SK-N-SH (cell line): ENCODE data around the gene OPTC.

Experiments used
- ELF1 ChIP-seq: IDR thresholded peaks from 2 replicates; pipeline ENCODE4 v1.4.0; 2012
- FOXM1 ChIP-seq: IDR thresholded peaks from 2 replicates; pipeline ENCODE4 v1.4.0; 2012; ENCODE audit warnings: low read depth, mild to moderate bottlenecking
- GABPA ChIP-seq: IDR thresholded peaks from 2 replicates; pipeline ENCODE4 v1.4.0; 2012; ENCODE audit warnings: low read depth, mild to moderate bottlenecking
- GATA2 ChIP-seq: sonication (generic); formaldehyde crosslinking; IDR thresholded peaks from 2 replicates; pipeline ENCODE4 v1.5.0; 2020; ENCODE audit warnings: mild to moderate bottlenecking, missing genetic modification reagents
- MXI1 ChIP-seq: IDR thresholded peaks from 2 replicates; pipeline ENCODE4 v1.6.1; 2012; ENCODE audit warnings: mild to moderate bottlenecking, low read depth, low read length, improper control_type of control experiment
- RCOR1 ChIP-seq: fragments of 150-350 bp; IDR thresholded peaks from 2 replicates; pipeline ENCODE4 v1.6.1; 2017; ENCODE audit warnings: antibody characterized with exemption, low read length
- TEAD4 ChIP-seq: IDR thresholded peaks from 2 replicates; pipeline ENCODE4 v1.4.0; 2012; ENCODE audit warnings: mild to moderate bottlenecking, borderline replicate concordance; ENCODE audit not compliant: insufficient read depth
- TF ChIP-seq, protein P1 (sequence below): fragments of 150-350 bp; IDR thresholded peaks from 2 replicates; pipeline ENCODE4 v1.6.1; 2016; ENCODE audit warnings: mild to moderate bottlenecking, low read depth, low read length
- TF ChIP-seq, protein P2 (sequence below): fragments of 200-600 bp; sonication (generic); IDR thresholded peaks from 2 replicates; pipeline ENCODE4 v1.6.1; 2017; ENCODE audit warnings: antibody characterized with exemption, mild to moderate bottlenecking, moderate library complexity
- TF ChIP-seq, protein P3 (sequence below): fragments of 150-350 bp; IDR thresholded peaks from 2 replicates; pipeline ENCODE4 v1.6.1; 2017; ENCODE audit warnings: antibody characterized with exemption, low read length, low read depth, borderline replicate concordance
- TF ChIP-seq, protein P4 (sequence below): IDR thresholded peaks from 2 replicates; pipeline ENCODE4 v1.4.0; 2012; ENCODE audit warnings: low read depth, borderline replicate concordance

DNA sequence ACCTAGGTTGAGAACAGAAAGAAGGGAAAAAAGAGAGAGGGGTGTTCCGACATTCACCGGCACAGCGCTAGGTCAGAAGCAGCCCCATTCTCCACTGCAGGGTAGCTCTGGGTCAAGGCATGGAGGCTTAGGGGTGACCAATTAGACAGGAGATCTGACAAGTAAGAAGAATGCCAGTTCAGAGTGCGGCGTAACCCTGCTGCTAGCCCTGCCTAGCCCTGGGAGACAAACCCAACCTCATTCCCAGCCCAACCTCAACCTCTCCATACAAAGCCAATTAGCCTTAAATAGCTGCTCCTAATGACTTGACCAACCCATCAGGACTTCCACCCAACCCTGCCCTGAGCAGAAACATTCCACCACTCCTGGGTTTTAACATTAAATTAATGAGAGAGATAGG is 15.0 kb upstream of the OPTC start:
- TF ChIP-seq GATA2 (no peak), MXI1 (no peak), GABPA (no peak), RCOR1 (no peak), ELF1 (no peak), FOXM1 (no peak), TEAD4 (no peak)
- TF ChIP-seq, protein P1, sequence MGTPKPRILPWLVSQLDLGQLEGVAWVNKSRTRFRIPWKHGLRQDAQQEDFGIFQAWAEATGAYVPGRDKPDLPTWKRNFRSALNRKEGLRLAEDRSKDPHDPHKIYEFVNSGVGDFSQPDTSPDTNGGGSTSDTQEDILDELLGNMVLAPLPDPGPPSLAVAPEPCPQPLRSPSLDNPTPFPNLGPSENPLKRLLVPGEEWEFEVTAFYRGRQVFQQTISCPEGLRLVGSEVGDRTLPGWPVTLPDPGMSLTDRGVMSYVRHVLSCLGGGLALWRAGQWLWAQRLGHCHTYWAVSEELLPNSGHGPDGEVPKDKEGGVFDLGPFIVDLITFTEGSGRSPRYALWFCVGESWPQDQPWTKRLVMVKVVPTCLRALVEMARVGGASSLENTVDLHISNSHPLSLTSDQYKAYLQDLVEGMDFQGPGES: no peak
- TF ChIP-seq, protein P2, sequence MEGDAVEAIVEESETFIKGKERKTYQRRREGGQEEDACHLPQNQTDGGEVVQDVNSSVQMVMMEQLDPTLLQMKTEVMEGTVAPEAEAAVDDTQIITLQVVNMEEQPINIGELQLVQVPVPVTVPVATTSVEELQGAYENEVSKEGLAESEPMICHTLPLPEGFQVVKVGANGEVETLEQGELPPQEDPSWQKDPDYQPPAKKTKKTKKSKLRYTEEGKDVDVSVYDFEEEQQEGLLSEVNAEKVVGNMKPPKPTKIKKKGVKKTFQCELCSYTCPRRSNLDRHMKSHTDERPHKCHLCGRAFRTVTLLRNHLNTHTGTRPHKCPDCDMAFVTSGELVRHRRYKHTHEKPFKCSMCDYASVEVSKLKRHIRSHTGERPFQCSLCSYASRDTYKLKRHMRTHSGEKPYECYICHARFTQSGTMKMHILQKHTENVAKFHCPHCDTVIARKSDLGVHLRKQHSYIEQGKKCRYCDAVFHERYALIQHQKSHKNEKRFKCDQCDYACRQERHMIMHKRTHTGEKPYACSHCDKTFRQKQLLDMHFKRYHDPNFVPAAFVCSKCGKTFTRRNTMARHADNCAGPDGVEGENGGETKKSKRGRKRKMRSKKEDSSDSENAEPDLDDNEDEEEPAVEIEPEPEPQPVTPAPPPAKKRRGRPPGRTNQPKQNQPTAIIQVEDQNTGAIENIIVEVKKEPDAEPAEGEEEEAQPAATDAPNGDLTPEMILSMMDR: no peak
- TF ChIP-seq, protein P3, sequence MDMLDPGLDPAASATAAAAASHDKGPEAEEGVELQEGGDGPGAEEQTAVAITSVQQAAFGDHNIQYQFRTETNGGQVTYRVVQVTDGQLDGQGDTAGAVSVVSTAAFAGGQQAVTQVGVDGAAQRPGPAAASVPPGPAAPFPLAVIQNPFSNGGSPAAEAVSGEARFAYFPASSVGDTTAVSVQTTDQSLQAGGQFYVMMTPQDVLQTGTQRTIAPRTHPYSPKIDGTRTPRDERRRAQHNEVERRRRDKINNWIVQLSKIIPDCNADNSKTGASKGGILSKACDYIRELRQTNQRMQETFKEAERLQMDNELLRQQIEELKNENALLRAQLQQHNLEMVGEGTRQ: no peak
- TF ChIP-seq, protein P4, sequence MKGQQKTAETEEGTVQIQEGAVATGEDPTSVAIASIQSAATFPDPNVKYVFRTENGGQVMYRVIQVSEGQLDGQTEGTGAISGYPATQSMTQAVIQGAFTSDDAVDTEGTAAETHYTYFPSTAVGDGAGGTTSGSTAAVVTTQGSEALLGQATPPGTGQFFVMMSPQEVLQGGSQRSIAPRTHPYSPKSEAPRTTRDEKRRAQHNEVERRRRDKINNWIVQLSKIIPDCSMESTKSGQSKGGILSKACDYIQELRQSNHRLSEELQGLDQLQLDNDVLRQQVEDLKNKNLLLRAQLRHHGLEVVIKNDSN: no peak
